Kidney tubule cell (primary cell): ENCODE measurements around the gene RIMBP2.

ENCODE experiments used
- DNase-seq: peaks from one replicate; pipeline ENCODE4 v3.0.0-alpha.2; 2018; ENCODE audit warnings: low spot score

The RIMBP2 gene

DNA sequence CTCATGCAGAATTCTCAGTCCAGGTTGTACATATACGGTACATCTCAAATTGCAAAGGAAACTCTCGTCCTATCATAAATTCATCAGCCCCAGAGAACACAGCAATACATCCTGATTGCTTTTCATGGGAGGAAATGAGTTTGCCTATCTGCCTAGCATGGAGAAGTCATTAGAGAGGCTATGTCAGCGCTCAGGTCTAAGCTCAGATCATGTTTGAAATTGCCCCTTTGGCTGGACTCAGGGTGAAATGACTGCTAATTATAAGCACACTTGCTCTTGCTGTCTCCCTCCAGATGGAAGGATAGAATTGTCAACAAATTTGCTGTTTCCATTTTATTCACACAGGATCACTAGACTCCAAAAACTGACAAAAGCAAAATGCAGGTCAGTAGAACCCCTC is 178.4 kb downstream of the RIMBP2 start:
- no peak for DNase-seq

DNA sequence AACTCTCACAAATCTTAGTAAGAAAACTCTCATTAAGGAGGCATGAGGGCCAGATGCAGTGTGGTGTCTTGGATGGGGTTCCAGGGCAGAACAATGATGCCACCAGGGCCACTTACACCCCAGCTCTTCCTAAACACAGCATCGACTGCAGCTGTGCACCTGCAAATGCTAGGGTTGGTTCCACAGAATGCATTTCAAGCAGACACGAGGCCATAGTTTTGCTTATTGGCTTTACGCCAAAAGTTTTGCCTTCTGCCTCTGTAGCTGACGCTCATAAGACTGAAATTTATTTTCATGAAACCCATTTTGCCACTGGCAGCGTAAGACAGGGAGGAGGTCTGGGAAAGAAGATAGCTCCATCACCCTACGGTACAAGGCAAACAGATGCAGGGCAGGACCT is 179.0 kb downstream of the RIMBP2 start:
- DNase-seq = no peak

- no peak for DNase-seq
Measured at GRCh38 chr12:130530429-130530828, 185.7 kb downstream of the RIMBP2 start.

DNA sequence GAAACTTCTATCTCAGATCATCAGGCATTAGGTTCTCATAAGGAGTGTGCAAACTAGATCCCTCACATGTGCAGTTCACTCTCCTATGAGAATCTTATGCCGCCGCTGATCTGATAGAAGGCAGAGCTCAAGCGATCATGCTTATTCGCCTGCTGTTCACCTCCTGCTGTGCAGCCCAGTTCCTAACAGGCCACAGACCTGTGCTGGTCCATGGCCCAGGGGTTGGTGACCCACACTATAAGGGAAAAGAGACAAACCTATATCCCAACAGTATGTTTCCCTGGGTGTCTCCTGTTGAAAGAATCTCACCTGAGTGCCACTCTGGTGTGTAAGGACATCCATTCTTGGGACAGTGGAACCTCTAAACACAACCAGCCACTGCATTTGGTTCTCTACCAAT is 186.3 kb downstream of the RIMBP2 start:
- DNase-seq = no peak

DNA sequence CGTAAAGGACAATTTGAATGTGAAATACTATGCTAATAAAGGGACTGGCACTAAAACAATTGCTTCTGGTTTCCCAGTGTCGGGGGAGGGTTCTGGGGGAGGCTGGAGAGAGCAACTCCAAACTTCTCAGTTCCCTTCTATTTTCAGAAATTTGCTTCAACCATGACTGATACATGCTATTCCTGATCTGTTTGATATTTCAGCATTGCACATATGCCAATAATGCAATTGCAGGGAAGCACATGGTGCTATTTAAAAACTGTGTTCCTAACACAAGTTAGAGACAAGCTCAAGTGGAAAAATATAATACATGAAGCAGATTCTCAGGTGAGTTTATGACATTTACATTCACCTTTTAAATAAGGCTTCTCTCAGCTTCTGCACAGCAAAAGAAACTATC is 188.9 kb downstream of the RIMBP2 start:
- no peak for DNase-seq

DNA sequence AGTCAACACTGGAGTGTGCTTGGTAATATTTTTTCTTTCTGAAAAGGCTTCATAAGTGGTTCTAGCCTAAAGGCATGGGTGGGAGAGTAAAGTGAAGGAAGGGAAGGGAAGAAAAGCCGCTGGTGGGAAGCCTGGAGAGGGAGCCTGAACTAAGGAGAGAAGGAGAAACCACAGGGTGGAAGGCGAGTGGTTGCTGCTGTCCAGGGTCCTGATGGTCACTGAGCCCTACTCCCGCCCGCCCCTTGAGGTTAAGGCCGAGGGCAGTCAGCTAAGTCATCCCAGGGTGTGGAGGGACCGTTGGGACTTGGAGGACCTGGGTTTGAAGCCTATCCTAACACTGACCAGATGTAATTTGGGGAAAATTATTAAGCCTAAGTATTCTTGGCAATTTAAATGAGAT is 189.3 kb downstream of the RIMBP2 start:
- DNase-seq = no peak

DNA sequence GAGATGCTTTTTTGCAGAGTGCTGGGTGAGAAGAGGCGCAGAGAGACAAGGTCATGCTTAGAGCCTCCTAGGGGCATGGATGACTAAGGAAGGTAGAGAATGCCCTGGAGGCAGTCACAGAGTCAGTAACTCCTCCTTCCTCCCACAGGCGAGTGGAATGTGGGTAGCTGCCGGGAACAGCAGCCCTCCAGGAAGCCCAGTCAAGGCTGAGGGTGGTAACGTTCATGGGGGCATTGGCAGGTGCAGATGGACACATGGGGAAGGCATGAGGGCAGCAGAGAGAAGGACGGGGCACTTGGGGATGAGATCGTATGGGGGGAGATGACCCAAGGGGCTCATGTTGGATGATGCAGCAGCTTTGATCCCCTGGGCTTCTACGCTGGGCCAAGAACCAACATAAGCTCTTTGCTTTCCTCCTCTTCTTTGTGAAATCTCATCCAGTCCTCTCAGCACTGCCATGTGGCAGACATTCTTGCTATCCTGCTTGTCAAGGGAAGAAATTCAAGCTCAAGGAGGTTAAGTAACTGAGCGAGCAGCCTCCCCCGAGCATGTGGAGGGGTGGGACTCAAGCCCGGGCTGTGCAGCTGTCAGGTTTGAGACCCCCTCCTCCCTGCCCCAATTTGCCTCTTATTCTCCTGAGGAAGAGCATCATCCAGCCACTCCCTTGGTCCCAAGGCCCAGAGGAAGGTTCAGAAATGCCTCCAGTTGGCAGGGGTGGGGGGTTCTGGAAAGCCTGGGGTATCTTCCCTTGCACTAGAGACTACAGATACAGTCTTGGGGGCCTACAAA is 190.5 kb downstream of the RIMBP2 start:
- no peak for DNase-seq

GRCh38 chr12:130524759-130525158 is 191.3 kb downstream of the RIMBP2 start:
- DNase-seq = no peak

DNA sequence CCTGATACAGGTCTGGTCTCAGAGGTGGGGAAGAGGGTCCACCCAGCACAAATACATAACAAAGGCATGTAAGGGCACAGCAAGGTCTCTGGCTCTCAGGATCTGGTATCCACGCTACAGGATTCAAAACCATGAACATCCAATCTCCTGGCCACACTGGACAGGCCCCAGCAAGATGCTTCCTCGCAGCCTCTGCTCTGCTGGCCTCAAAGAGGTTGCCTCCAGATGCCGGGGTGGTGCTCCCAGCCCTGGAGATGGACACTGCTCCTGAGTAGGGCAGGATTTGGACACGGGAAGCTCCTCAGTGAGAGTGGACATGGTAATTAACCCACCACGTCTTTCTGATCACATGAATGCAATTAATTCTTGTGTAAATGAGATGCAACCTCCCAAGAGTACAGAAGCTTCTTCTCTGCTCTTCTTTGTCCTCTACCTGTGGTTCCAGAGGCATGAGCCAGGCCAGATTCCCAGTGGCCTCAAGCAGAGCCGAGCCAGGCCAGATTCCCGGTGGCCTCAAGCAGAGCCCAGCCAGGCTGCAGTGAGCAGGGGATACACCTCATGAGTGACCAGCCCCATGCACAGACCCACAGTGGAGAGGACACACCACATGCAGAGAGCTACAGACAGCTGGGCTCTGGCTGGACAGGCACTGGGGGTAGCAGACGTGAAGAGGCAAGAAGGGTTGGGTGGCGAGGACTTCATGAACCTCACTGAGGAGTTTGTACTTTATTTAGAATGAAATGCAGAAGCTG is 192.1 kb downstream of the RIMBP2 start:
- DNase-seq = no peak

DNA sequence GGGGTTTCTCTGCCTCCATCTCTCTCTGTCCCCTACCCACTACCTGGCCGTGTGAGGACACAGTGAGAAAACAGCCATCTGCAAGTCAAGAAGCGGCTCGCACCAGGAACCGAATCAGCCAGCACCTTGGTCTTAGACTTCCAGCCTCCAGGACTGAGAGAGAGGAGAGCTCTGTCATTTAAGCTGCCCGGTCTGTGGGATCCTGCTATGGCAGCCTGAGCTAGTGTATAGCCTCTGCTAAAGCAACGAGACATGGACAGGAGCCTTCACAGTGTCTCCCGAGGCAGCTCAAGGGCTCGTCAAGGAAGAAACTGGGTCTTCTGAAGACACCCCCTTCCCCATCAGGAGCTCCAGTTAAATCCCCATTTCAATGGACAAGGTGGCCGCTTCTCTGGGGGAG is 192.9 kb downstream of the RIMBP2 start:
- no peak for DNase-seq

GRCh38 chr12:130522244-130522834 is 193.8 kb downstream of the RIMBP2 start:
- no peak for DNase-seq

- DNase-seq = no peak
Measured at GRCh38 chr12:130521375-130522124, 194.5 kb downstream of the RIMBP2 start.

- DNase-seq = no peak
Measured at GRCh38 chr12:130520784-130521183, 195.3 kb downstream of the RIMBP2 start.

DNA sequence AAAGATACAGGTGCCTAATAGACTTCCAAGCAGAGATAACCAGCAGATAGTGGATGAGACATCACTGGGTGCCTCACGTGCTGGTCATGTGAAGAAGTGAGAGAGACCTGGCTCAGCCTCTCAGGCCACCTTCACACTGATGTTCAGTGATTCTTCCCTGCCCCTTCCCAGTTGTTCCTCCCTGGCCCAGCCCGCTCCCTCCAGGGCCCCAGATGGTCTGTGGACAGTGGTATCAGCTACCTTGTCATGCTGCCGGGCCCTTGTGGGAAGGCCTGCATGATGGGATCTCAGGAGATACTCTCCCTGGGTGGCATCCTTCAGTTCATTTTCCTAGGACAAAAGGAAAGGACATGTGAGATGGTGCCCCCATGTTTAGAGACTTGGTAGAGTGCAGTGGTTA is 198.5 kb downstream of the RIMBP2 start:
- DNase-seq = no peak

DNA sequence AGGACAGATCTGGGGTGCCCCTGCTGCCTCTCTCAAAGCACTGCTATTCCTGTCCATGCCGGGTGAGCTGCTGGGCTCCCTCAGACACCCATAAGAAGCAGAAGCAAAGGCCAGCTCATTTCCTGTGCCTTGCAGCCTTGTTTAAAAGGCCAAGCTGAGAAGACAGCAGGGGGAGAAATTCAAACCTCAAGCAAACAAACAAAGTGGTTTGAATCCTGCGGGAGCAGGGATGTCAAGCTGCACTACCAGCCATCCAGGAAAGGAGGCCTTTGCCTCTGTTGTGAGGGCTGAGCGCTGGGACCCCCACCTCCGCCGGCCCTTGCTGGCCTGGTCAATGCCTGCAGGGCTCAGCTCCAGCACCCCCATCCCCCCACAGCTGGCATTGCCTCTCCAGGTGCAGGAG is 201.9 kb downstream of the RIMBP2 start:
- no peak for DNase-seq

DNA sequence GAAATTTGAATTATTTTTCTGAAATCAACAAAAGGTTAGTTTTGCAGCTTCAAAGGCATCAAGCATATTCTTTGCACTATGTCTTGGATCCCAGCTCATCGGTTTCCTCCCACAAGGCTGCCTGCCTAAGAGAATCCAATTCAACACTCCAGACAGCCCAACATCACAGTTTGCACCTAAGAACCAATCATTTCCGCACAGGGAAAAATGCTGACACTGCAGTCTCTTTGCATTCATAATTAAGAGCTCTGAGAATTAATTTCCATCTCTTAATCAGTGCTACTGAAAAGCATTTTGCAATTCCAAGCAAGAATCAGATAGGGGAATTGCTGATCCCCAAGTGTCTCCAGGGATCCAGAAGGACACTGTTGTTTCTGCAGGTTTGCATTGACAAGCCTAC is 202.5 kb downstream of the RIMBP2 start:
- DNase-seq = no peak

DNA sequence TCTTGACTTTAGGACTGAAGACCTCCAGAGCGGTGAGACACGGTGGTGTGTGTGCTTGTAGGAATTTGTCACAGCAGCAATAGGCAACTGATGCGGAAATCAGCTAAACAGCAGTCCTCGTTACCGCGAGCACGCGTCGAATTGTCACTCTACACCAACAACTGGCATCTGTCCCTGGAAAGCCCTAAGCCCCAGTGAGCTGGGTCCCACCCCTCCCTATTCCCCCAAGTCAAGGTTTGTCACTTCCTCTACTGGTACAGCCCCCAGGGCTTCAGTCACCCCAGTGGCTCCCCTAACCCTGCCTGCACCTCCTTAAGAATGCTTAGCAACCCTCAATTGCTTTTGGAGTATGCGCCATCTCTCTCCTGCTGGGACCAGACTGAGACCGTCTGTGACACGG is 204.8 kb downstream of the RIMBP2 start:
- no peak for DNase-seq

DNA sequence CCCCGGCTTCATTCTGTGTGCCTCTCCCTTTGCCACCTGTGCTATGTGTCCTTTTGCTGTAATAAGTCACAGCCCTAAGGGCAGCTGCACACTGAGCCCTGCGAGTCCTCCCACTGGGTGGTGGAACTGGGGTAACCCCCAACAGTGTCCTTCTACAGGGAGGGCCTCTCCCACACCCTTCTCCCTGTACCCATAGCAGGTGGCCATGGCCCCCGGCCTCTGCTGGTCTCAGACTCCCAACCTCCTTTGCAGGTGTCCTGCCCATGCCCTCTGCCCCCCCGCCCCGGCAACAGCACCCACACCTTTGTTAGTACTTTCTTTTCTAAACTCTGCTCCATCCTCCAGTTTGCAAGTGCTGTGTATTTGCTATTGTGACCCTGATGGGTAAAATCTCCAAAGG is 206.6 kb downstream of the RIMBP2 start:
- no peak for DNase-seq

- DNase-seq = no peak
Measured at GRCh38 chr12:130508847-130509246, 207.3 kb downstream of the RIMBP2 start.

GRCh38 chr12:130508318-130508717 is 207.8 kb downstream of the RIMBP2 start:
- no peak for DNase-seq

GRCh38 chr12:130506844-130507243 is 209.3 kb downstream of the RIMBP2 start:
- DNase-seq = no peak

DNA sequence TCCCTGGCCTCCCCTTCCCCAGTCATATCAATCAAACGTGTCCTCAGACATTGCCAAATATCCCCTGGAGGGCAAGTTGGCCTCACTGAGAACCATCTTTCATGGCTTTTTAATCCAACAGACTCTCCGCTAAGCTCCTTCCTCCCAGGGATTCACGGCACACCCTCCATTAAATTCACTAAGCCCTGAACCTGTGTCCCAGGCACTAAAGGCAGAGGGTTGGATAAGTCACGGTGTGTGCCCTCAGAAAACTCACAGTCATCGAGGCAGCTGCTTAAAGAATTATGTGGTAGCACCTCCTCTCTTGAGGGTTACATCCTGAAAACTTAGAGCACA is 211.3 kb downstream of the RIMBP2 start:
- no peak for DNase-seq
